Ureter (tissue), 1 donor: ENCODE measurements around the gene NFE2L2. TPM values are rescaled to one million over a fixed set of nuclear protein-coding genes. Genes with fewer than 3 reads are reported as not detected.
A peak's percentile ranks its signal among the peaks of the same experiment; 100 is the strongest.
"Not testable (repeated sequence)": the region's sequence is repeated elsewhere in the genome, so short reads cannot be mapped to it uniquely, and the experiment has no call there.

Experiments
- DNase-seq: peaks from one replicate; pipeline ENCODE4 v3.0.0-alpha.2; 2020; ENCODE audit warnings: low spot score
- total RNA-seq: library from RNA; stranded (reverse); gene quantifications from one replicate; pipeline ENCODE4 v1.2.4, GENCODE V29; 2023
- donor health status: DM: yes; HTN: yes; CAD: no.

NFE2L2 gene
- total RNA-seq, 1 donor from 2014 or later = 190 TPM

- no peak for DNase-seq
Measured at GRCh38 chr2:177257471-177257870, 7.1 kb downstream of the NFE2L2 start.

- DNase-seq = no peak
Measured at GRCh38 chr2:177256695-177257094, 7.8 kb downstream of the NFE2L2 start.

DNA sequence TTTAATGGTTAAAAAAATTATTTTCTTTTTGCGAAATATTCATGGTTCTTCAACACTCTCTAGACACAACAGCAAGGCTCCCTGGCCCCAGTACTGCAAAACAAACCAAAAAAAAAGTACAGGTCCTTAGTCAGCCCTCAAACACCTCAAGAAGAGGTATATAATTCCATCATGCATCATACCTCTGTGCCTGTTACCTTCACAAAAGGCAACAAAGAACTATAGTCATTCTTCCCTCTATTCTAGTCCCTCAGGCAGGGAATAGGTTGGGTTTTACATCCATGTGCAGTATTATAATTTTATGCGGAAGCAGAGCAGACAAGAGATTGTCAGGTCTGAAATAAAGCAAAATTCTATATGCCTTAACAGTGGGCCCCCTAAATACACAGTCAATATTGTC, 8.5 kb downstream of the NFE2L2 start:
- no peak for DNase-seq

DNA sequence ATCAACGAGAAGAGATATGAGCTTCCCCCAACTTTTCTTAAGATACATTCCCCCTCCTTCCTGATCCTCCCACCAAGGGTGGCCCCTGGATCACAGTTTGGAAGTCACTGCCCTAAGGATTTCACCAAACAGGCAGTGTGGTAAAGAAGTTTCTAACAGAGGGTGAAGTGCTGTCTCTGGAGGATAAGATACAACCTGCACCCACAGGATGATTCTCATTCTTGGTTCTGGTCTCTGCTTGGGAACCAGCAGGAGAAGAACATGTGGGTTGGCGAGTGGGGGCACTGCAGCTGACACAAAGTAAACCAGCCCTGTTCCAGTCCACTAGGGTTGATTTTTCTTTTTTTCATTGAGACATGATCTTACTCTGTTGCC, 9.3 kb downstream of the NFE2L2 start:
- DNase-seq = no peak

DNA sequence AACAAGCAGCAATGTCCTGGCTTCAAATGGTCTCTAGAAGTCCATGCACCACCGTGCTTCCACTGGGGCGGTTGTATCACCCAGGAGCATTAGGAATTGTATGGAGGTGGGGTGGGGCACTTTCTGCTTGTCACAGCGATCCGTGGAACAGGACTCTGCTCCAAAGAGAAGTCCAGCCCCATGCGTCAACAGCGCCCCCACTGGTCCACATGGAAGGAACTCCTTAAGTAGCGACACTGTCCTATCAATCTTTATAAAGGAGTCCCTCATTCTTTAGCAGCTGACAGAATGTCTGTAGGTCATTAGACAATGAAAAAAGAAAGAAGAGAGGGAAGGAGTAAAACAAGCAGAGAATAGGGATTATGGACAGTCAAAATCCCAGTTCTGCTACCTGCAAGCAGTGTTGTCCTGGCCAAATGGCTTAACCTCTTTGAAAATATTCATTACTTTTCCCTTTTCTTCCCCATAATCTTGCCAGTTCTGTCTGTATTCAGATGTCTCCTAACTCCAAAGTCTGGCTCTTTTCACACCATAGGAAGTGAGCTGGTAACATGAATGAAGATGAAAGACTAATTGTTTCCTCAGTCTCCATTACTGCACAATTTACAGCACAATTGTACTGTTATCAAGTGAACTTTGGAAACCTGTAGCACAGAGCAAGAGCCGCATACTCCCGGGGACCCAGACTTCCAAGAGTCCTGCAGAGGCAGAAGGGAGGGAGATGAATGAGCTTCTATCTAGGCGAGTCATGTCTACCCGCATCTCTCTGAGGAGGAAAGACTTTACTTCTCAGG, 9.9 kb downstream of the NFE2L2 start:
- DNase-seq = no peak

DNA sequence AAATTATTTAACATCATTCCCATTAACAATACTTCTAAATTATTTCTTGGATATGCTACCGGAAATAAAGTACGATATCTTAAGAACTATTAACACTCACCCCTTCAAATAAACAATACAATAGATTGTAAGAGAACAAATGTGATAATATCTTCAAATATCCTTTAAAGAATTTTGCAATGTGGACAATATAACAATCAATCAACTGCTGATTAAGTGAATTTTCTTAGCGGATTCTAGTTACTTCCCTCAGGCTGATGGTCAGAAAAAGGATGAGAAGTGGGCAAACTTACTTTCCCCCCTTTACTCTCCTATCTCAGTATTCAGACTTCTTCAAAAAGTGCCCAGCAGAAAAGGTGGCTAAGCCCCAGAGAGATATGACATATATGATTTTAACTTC, 10.8 kb downstream of the NFE2L2 start:
- no peak for DNase-seq

DNA sequence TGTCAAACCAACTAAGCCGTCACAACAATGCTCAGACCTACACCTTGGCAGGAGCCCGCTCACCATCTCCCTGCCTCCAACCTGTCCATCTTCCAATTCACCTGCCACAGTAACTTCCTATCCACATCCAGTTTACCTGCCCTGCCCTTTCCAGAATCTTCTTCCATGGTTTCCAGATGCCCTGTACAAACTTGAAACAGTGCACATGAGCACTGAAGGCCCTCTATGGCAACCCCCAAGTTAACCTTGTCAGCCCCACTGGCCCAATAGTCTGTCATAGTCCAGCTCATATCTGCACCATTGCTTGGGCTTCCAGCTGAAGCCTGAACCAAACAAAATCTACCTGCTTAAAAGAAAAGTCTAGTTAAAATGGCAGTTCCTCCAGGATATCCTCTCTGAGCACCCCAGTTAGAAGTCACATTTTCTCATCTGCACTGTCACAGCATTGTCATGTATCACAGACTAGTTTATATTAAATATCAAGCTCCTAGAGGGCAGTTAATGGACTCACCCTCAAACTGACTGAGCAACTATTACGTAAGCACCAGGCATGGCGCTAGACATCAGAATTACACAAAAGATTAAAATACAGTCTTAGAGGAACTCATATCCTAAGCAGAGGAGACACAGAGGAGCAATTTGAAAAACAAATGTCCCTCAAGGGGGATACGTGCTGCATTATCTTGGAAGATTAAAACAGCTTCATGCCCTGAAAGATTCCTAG, 11.6 kb downstream of the NFE2L2 start:
- no peak for DNase-seq

DNA sequence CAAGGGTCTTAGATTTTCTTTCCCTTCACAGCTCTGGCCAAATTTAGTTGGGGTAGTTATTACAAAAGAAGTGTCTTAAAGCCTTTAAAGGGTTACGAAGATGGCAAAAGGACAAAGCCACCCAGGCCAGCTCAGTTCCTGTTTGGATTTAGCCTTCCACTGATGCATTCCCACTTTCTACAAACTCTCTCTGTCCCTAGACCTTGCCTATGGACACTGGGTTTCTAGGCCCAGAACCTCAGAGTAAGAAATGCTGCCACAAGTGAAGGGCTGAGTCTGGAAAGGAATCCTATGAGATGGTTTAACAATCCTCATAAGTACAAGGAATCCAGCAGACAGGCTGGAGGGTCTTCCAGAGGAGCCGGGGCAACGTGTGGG, 13.4 kb downstream of the NFE2L2 start:
- no peak for DNase-seq

DNA sequence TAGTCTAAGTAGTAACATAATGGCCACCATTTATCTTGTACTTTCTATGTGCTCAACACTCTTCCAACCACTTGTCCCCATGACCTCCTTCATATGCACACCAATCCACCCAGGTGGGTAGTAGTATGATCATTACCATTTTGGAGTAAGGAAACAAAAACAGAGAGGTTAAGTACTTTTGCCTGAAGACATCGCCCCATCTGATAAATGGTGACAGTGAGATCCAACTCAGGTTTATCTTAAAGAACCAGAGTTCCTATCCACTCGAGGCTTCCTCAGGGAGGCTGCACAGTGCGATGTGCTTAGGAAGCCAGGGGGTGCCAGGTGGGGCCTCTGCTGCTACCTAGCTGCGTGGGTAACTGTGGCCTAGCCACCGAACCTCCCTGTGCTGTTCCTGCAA, 14.1 kb downstream of the NFE2L2 start:
- DNase-seq = no peak

DNA sequence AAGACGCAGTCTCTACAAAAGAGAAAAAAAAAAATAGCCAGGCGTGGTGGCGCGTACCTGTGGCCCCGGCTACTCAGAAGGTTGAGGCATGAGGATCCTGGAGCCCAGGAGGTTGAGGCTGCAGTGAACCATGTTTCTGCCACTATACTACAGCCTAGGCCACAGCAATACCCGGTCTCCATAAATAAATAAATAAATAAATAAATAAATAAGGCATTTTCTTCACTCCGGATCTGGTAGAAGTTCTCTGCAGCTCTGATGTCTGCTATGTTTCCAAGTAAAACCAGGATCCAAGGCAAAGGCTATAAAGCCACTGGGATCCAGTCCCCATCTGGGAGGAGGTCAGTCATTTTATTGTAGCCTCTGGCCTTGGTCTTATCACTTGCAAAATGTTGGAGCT, 15.5 kb downstream of the NFE2L2 start:
- DNase-seq = no peak

- DNase-seq = no peak
Measured at GRCh38 chr2:177247693-177248262, 16.7 kb downstream of the NFE2L2 start.

DNA sequence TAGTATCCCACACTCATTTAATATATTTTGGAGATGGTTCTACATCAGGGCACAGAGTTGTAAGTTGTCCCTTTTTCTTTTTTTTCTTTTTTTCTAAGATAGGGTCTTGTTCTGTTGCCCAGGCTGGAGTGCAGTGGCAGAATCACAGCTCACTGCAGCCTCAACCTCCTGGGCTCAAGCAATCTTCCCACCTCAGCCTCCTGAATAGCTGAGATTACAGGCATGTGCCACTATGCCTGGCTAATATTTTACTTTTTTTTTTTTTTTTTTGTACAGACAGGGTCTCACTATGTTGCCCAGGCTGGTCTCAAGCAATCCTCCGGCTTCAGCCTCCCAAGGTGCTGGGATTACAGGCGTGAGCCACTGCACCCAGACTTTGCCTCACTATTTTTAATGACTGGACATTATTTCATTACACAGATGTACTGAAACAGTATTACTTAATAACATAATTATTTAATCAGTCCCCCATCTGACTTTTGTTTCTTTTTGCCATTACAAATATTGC, 17.9 kb downstream of the NFE2L2 start:
- DNase-seq = not testable (repeated sequence)

GRCh38 chr2:177246000-177246399, 18.5 kb downstream of the NFE2L2 start:
- DNase-seq = no peak

GRCh38 chr2:177245010-177245422, 19.5 kb downstream of the NFE2L2 start:
- DNase-seq = no peak

GRCh38 chr2:177244244-177244771, 20.2 kb downstream of the NFE2L2 start:
- no peak for DNase-seq

DNA sequence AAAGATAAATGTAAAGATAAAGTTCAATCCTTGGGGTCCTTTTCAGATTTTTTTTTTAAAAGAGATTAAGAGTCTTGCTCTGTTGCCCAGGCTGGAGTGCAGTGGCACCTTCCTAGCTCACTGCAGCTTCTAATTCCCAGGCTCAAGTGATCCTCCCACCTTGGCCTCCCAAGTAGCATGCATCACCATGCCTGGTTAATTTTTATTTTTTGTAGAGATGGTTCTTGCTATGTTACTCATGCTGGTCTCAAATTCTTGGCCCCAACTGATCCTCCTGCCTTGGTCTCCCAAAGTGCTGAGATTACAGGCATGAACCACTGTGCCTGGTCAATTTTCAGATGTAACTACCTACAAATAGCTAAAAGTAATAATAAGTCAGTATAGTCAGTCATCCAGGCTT, 21.1 kb downstream of the NFE2L2 start:
- DNase-seq = no peak

GRCh38 chr2:177243073-177243472, 21.5 kb downstream of the NFE2L2 start:
- DNase-seq = no peak

GRCh38 chr2:177242121-177242987, 22.2 kb downstream of the NFE2L2 start:
- DNase-seq = no peak

- DNase-seq = no peak
Measured at GRCh38 chr2:177241711-177242120, 22.8 kb downstream of the NFE2L2 start.

DNA sequence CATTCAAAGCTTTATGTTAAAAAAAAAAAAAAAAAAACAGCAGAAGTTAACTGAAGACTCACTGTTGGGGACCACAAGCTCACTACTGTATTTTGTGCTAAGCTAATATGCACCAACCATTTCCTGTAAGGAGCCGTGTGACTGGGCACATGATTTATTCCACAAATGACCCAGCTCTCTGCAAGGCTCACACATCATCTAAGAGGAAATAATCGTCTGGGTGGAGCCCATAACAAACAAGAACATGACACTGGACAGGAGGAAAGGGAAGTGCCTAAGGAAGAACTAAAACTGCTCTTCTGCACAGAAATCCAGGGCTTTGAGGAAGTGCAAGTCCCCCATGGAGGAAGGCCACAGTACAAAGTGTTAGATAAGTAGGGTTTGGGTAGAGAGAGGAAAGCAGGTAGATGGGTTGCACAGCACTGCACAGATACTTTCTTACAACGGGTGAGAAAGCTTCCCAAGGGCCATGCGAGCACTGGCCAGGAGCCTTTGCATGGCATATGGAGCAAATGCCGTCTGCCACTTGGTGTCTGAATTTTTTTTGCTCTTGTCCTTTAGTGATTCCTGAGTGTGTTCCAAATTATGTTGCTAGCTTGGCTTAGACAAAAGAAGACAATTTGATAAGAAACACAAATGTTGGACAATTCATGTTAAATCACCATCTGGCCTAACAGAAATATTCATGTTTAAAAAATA, 24.4 kb downstream of the NFE2L2 start:
- peak; percentile 67 for DNase-seq

- no peak for DNase-seq
Measured at GRCh38 chr2:177239053-177239452, 25.5 kb downstream of the NFE2L2 start.
